H1 (cell line): Measurements from ENCODE around the gene DNAJC22.

ENCODE experiments used
- BCL11A ChIP-seq, 2 experiments: IDR thresholded peaks; one replicate each; pipeline ENCODE4 v1.6.1; 2011; ENCODE audit warnings: low read depth in 2 of 2, low read length in 2 of 2, mild to moderate bottlenecking in 2 of 2
- CBX5 ChIP-seq: fragments of 300-800, 300-1000 bp; sonication (generic); IDR thresholded peaks from 2 replicates; pipeline ENCODE4 v1.7.1; 2016; ENCODE audit warnings: antibody characterized with exemption, low read length, low read depth
- CHD1 ChIP-seq: IDR thresholded peaks from 2 replicates; pipeline ENCODE4 v1.6.1; 2012; ENCODE audit warnings: low read depth, low read length, improper control_type of control experiment
- CHD2 ChIP-seq: IDR thresholded peaks from 2 replicates; pipeline ENCODE4 v1.6.1; 2012; ENCODE audit warnings: low read length, improper control_type of control experiment
- CTCF ChIP-seq, 3 experiments: IDR thresholded peaks; 1 replicate in 2 of 3; 2 replicates in 1 of 3; pipeline versions ENCODE4 v1.5.1 to v1.6.1; 2011; ENCODE audit warnings: low read length in 3 of 3, mild to moderate bottlenecking in 3 of 3, inconsistent platforms in 2 of 3, low read depth in 1 of 3, moderate library complexity in 1 of 3; ENCODE audit not compliant: insufficient read depth in 1 of 3; ENCODE audit errors: control extremely low read depth in 1 of 3
- EP300 ChIP-seq, 2 experiments: IDR thresholded peaks; 1 replicate in 1 of 2; 2 replicates in 1 of 2; pipeline ENCODE4 v1.6.1; 2011 to 2012; ENCODE audit warnings: low read depth in 2 of 2, low read length in 2 of 2, mild to moderate bottlenecking in 2 of 2, borderline replicate concordance in 1 of 2, inconsistent platforms in 1 of 2, moderate library complexity in 1 of 2
- HDAC2 ChIP-seq, 2 experiments: fragments of 300-600 bp in 1 of 2; sonication (generic) in 1 of 2; IDR thresholded peaks; 2 replicates each; pipeline ENCODE4 v1.6.1; 2011 to 2012; ENCODE audit warnings: low read depth in 2 of 2, low read length in 2 of 2, mild to moderate bottlenecking in 2 of 2, moderate library complexity in 2 of 2, borderline replicate concordance in 1 of 2, inconsistent platforms in 1 of 2
- MAFK ChIP-seq: IDR thresholded peaks from 2 replicates; pipeline ENCODE4 v1.6.1; 2012; ENCODE audit warnings: low read depth, mild to moderate bottlenecking, improper control_type of control experiment, low read length
- POLR2A ChIP-seq, 2 experiments: IDR thresholded peaks; 1 replicate in 1 of 2; 2 replicates in 1 of 2; pipeline ENCODE4 v1.6.1; 2011; ENCODE audit warnings: low read depth in 2 of 2, low read length in 2 of 2, mild to moderate bottlenecking in 2 of 2; ENCODE audit errors: control extremely low read depth in 1 of 2
- SUZ12 ChIP-seq: fragments of 200-600 bp; sonication (generic); IDR thresholded peaks from 2 replicates; pipeline ENCODE4 v1.6.1; 2012; ENCODE audit warnings: mild to moderate bottlenecking, inconsistent platforms, low read length, moderate library complexity, mixed read lengths
- ZNF274 ChIP-seq: IDR thresholded peaks from 2 replicates; pipeline ENCODE4 v1.7.0; 2012; ENCODE audit warnings: low read length, borderline replicate concordance; ENCODE audit errors: extremely low read depth

GRCh38 chr12:49349266-49349665 is 2.6 kb downstream of the DNAJC22 start:
- no peak for TF ChIP-seq CTCF (IDR thresholded peaks at IDR 0.05; ENCODE audit: control extremely low read depth in 1 of 3, insufficient read depth in 1 of 3, low read depth in 1 of 3, low read length in 3 of 3)
- no peak for TF ChIP-seq POLR2A (IDR thresholded peaks at IDR 0.05; ENCODE audit: control extremely low read depth in 1 of 2, low read depth in 2 of 2, low read length in 2 of 2)
- no peak for TF ChIP-seq CHD2
- TF ChIP-seq CHD1 = no peak
- TF ChIP-seq HDAC2 (IDR thresholded peaks at IDR 0.05; ENCODE audit: borderline replicate concordance in 1 of 2, low read depth in 2 of 2, low read length in 2 of 2) = no peak
- TF ChIP-seq BCL11A (IDR thresholded peaks at IDR 0.05; ENCODE audit: low read depth in 2 of 2, low read length in 2 of 2) = no peak
- TF ChIP-seq CBX5 = no peak
- no peak for TF ChIP-seq SUZ12
- TF ChIP-seq ZNF274 = no peak
- no peak for TF ChIP-seq EP300 (IDR thresholded peaks at IDR 0.05; ENCODE audit: borderline replicate concordance in 1 of 2, low read depth in 2 of 2, low read length in 2 of 2)
- TF ChIP-seq MAFK = no peak
